ENCODE measurements around the gene CCDC184. TPM values are rescaled to one million over a fixed set of nuclear protein-coding genes. Genes with fewer than 3 reads are reported as not detected.

CCDC184 gene
- polyA plus RNA-seq, 1 donor (not counting 4 experiments of a cell fraction or from before 2014, with no cell fraction given), result 0.21 TPM

- no peaks in the 10 kb centered on the region for H4K20me1 ChIP-seq (ENCODE audit: control insufficient read depth, extremely low read depth, insufficient read depth, low read length)
- no peak for TF ChIP-seq EZH2 (IDR thresholded peaks at IDR 0.05; ENCODE audit: low read length)
- no peak for TF ChIP-seq CTCF (optimal IDR thresholded peaks at IDR 0.05 in 1 of 3, IDR thresholded peaks at IDR 0.05 in 1 of 3, conservative IDR thresholded peaks at IDR 0.05 in 1 of 3; ENCODE audit: extremely low read depth in 1 of 3, insufficient read depth in 2 of 3, low read length in 3 of 3)
- H3K27me3 ChIP-seq (ENCODE audit: control insufficient read depth, extremely low read depth, insufficient read depth, low read length), result no peaks in the 10 kb centered on the region
- no peaks in the 10 kb centered on the region for H3K36me3 ChIP-seq (ENCODE audit: control insufficient read depth in 2 of 2, extremely low read depth in 1 of 2, insufficient read depth in 2 of 2, low read length in 2 of 2)
- H3K9me1 ChIP-seq (ENCODE audit: control insufficient read depth, extremely low read depth, insufficient read depth, low read length), result no peaks in the 10 kb centered on the region
- no peaks in the 10 kb centered on the region for H3K9me3 ChIP-seq (ENCODE audit: control insufficient read depth, low read depth, low read length)
- H3K27ac ChIP-seq (ENCODE audit: control insufficient read depth, insufficient read depth, low read length), result no peak overlapping the region
- H3K4me1 ChIP-seq (ENCODE audit: control insufficient read depth, extremely low read depth, insufficient read depth, low read length), result peaks cover 13% of the 10 kb centered on the region
- FAIRE-seq (no peak), DNase-seq (ENCODE audit: low read depth, low spot score) (no peak)
- no peak overlapping the region for H3K4me3 ChIP-seq (ENCODE audit: control insufficient read depth in 2 of 3, extremely low read depth in 1 of 3, insufficient read depth in 2 of 3, low read depth in 1 of 3, low read length in 3 of 3)
- dilution Hi-C loops (cut with MboI; ENCODE audit: extremely low pct_ligation_motif_present, low sequenced_read_pairs), result no loop called here
- H2AFZ ChIP-seq (ENCODE audit: control insufficient read depth, low read length), result no peak overlapping the region
- H3K9ac ChIP-seq (ENCODE audit: control insufficient read depth, extremely low read depth, insufficient read depth, low read length), result no peak overlapping the region
- no peak overlapping the region for H3K4me2 ChIP-seq (ENCODE audit: control insufficient read depth, extremely low read depth, insufficient read depth, low read depth, low read length)
- H3K79me2 ChIP-seq (ENCODE audit: control insufficient read depth, insufficient read depth, low read length), result peaks cover 9% of the 10 kb centered on the region
Measured at GRCh38 chr12:48160807-48161206, 22.6 kb upstream of the CCDC184 start.

GRCh38 chr12:48163150-48163747 is 20.2 kb upstream of the CCDC184 start:
- dilution Hi-C loops (cut with MboI; ENCODE audit: extremely low pct_ligation_motif_present, low sequenced_read_pairs), result no loop called here
- DNase-seq (ENCODE audit: low read depth, low spot score) (no peak), FAIRE-seq (no peak)
- Histone ChIP-seq H3K27ac (ENCODE audit: control insufficient read depth, insufficient read depth, low read length) (no peak overlapping the region), H3K9me3 (ENCODE audit: control insufficient read depth, low read depth, low read length) (no peaks in the 10 kb centered on the region), H2AFZ (ENCODE audit: control insufficient read depth, low read length) (no peak overlapping the region), H3K79me2 (ENCODE audit: control insufficient read depth, insufficient read depth, low read length) (no peaks in the 10 kb centered on the region), H3K27me3 (ENCODE audit: control insufficient read depth, extremely low read depth, insufficient read depth, low read length) (no peaks in the 10 kb centered on the region), H3K9ac (ENCODE audit: control insufficient read depth, extremely low read depth, insufficient read depth, low read length) (no peak overlapping the region), H3K9me1 (ENCODE audit: control insufficient read depth, extremely low read depth, insufficient read depth, low read length) (no peaks in the 10 kb centered on the region), H3K4me2 (ENCODE audit: control insufficient read depth, extremely low read depth, insufficient read depth, low read depth, low read length) (no peak overlapping the region), H4K20me1 (ENCODE audit: control insufficient read depth, extremely low read depth, insufficient read depth, low read length) (no peaks in the 10 kb centered on the region), H3K4me1 (ENCODE audit: control insufficient read depth, extremely low read depth, insufficient read depth, low read length) (no peaks in the 10 kb centered on the region), H3K4me3 (ENCODE audit: control insufficient read depth in 2 of 3, extremely low read depth in 1 of 3, insufficient read depth in 2 of 3, low read depth in 1 of 3, low read length in 3 of 3) (no peak overlapping the region), H3K36me3 (ENCODE audit: control insufficient read depth in 2 of 2, extremely low read depth in 1 of 2, insufficient read depth in 2 of 2, low read length in 2 of 2) (no peaks in the 10 kb centered on the region)
- TF ChIP-seq EZH2 (IDR thresholded peaks at IDR 0.05; ENCODE audit: low read length) (no peak), CTCF (optimal IDR thresholded peaks at IDR 0.05 in 1 of 3, IDR thresholded peaks at IDR 0.05 in 1 of 3, conservative IDR thresholded peaks at IDR 0.05 in 1 of 3; ENCODE audit: extremely low read depth in 1 of 3, insufficient read depth in 2 of 3, low read length in 3 of 3) (no peak)
